ENCODE results near the gene PPIL3.

- no peak for TF ChIP-seq CTCF (IDR thresholded peaks at IDR 0.05)
- peak in 2 of 3 donors; percentile 41 to 44 for TF ChIP-seq POLR2A (IDR thresholded peaks at IDR 0.05)
Observed at GRCh38 chr2:200860092-200860795, 28.6 kb downstream of the PPIL3 start.

All from body of pancreas (tissue), 4 donors.